HEK293 (cell line): ENCODE results near the gene KIF1A.

Experiments
- CTCF ChIA-PET: fragments of 350-600 bp; formaldehyde crosslinking; extraction: SDS; loops from one replicate; lab custom pipeline; 2021; ENCODE audit warnings: antibody characterized with exemption; lab: Yijun Ruan, JAX
- POLR2A ChIA-PET: fragments of 300-600 bp; formaldehyde crosslinking; extraction: SDS; loops from one replicate; lab custom pipeline; 2020; ENCODE audit warnings: antibody characterized with exemption, inconsistent platforms; lab: Yijun Ruan, JAX
- H3K27ac ChIP-seq: fragments of 200-500 bp; sonication (Bioruptor generic); 2 replicates; pipeline ENCODE4 v1.5.1; 2014; ENCODE audit warnings: low read depth, low read length, control low read depth, inconsistent platforms; ENCODE audit errors: extremely low read depth
- H3K36me3 ChIP-seq, 2 experiments: fragments of 200-500 bp in 1 of 2; sonication (Bioruptor generic) in 1 of 2; 1 replicate in 1 of 2; 2 replicates in 1 of 2; pipeline ENCODE4 v1.5.1; 2014 to 2017; ENCODE audit warnings: inconsistent platforms in 2 of 2, low read length in 2 of 2; ENCODE audit not compliant: control insufficient read depth in 2 of 2, insufficient read depth in 1 of 2
- H3K4me1 ChIP-seq: fragments of 200-500 bp; sonication (Bioruptor generic); 2 replicates; pipeline ENCODE4 v1.5.1; 2014; ENCODE audit warnings: mild to moderate bottlenecking, low read length, inconsistent platforms; ENCODE audit not compliant: control insufficient read depth, insufficient read depth
- H3K4me3 ChIP-seq: 2 replicates; pipeline ENCODE4 v1.5.1; 2011; ENCODE audit warnings: low read depth, mild to moderate bottlenecking, control low read depth, low read length, moderate library complexity
- H3K9me3 ChIP-seq: fragments of 200-500 bp; sonication (Bioruptor generic); 2 replicates; pipeline ENCODE4 v1.5.1; 2014; ENCODE audit warnings: low read depth, low read length, inconsistent platforms; ENCODE audit not compliant: control insufficient read depth, insufficient read depth
- FEZF1 ChIP-seq: fragments of 450-650 bp; formaldehyde crosslinking; IDR thresholded peaks from 2 replicates; pipeline ENCODE4 v1.5.1; 2016; ENCODE audit warnings: missing biosample characterization, missing genetic modification characterization
- MEIS1 ChIP-seq: sonication (generic); formaldehyde crosslinking; IDR thresholded peaks from 2 replicates; pipeline ENCODE4 v1.8.1; 2022; ENCODE audit warnings: missing genetic modification reagents, mild to moderate bottlenecking, borderline replicate concordance
- PBX3 ChIP-seq: sonication (generic); formaldehyde crosslinking; IDR thresholded peaks from 2 replicates; pipeline ENCODE4 v1.8.1; 2022; ENCODE audit warnings: mild to moderate bottlenecking, moderate library complexity, missing genetic modification reagents
- PRDM4 ChIP-seq: fragments of 450-650 bp; formaldehyde crosslinking; IDR thresholded peaks from 2 replicates; pipeline ENCODE4 v1.5.1; 2017; ENCODE audit warnings: missing biosample characterization, missing genetic modification characterization
- SETDB1 ChIP-seq: IDR thresholded peaks from one replicate; pipeline ENCODE4 v1.6.1; 2017; ENCODE audit warnings: mild to moderate bottlenecking, low read length, moderate library complexity, mixed read lengths; ENCODE audit not compliant: insufficient read length
- ZNF133 ChIP-seq: fragments of 450-650 bp; formaldehyde crosslinking; IDR thresholded peaks from 2 replicates; pipeline ENCODE4 v1.5.1; 2016; ENCODE audit warnings: missing biosample characterization, missing genetic modification characterization
- ZNF24 ChIP-seq: fragments of 450-650 bp; formaldehyde crosslinking; IDR thresholded peaks from 2 replicates; pipeline ENCODE4 v1.5.1; 2016; ENCODE audit warnings: missing biosample characterization, missing genetic modification characterization
- ZNF26 ChIP-seq: fragments of 450-650 bp; formaldehyde crosslinking; IDR thresholded peaks from 2 replicates; pipeline ENCODE4 v1.5.1; 2016; ENCODE audit warnings: missing biosample characterization, missing genetic modification characterization
- ZNF548 ChIP-seq: fragments of 450-650 bp; formaldehyde crosslinking; IDR thresholded peaks from 2 replicates; pipeline ENCODE4 v1.5.1; 2016; ENCODE audit warnings: missing biosample characterization, missing genetic modification characterization
- ZNF629 ChIP-seq: fragments of 450-650 bp; formaldehyde crosslinking; IDR thresholded peaks from 2 replicates; pipeline ENCODE4 v1.5.1; 2017; ENCODE audit warnings: missing biosample characterization, missing genetic modification characterization
- ZNF664 ChIP-seq: fragments of 450-650 bp; formaldehyde crosslinking; IDR thresholded peaks from 2 replicates; pipeline ENCODE4 v1.5.1; 2016; ENCODE audit warnings: missing biosample characterization, missing genetic modification characterization
- ZNF707 ChIP-seq: fragments of 450-650 bp; formaldehyde crosslinking; IDR thresholded peaks from 2 replicates; pipeline ENCODE4 v1.5.1; 2016; ENCODE audit warnings: missing biosample characterization, missing genetic modification characterization
- ZSCAN18 ChIP-seq: fragments of 450-650 bp; formaldehyde crosslinking; IDR thresholded peaks from 2 replicates; pipeline ENCODE4 v1.5.1; 2016; ENCODE audit warnings: missing biosample characterization, missing genetic modification characterization
- ZSCAN30 ChIP-seq: fragments of 450-650 bp; IDR thresholded peaks from 2 replicates; pipeline ENCODE4 v1.5.1; 2018; ENCODE audit warnings: missing biosample characterization, mild to moderate bottlenecking, missing genetic modification characterization, moderate library complexity
- TF ChIP-seq, protein P1 (sequence below): fragments of 450-650 bp; formaldehyde crosslinking; IDR thresholded peaks from 2 replicates; pipeline ENCODE4 v1.5.1; 2016; ENCODE audit warnings: missing biosample characterization, missing genetic modification characterization, borderline replicate concordance

The KIF1A gene

GRCh38 chr2:240728827-240729226 is 91.2 kb downstream of the KIF1A start:
- peak; percentile 92 for TF ChIP-seq ZNF664 (tag by site-specific recombination)
- no peak for TF ChIP-seq SETDB1
- H3K27ac ChIP-seq: no peak overlapping the region
- no peaks in the 10 kb centered on the region for H3K4me1 ChIP-seq
- H3K4me3 ChIP-seq: no peak overlapping the region
- H3K36me3 ChIP-seq: peaks cover 0 to 20% of the 10 kb centered on the region in 2 experiments; a peak in 2 of 3 replicates
- H3K9me3 ChIP-seq: no peaks in the 10 kb centered on the region
- POLR2A ChIA-PET: no interaction called here
- CTCF ChIA-PET: no interaction called here

DNA sequence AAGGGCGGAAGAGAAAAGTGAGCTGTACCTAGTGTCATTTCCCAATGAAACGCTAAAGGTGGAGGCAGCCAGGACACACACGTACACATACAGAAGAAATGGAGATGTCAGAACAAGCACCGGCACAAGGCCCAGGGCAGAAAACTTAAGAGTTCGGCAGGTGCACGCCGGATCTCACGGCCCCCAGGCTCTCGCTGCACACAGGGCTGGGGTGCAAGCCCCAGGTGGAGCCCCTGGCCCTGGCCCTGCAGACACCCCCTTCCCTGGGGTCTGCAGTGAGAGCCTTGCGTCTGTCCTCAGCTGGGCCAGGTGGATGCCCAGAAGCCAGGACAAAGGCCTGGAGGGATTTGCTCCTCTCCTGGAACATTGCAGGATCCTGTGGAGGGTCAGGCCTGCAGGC is 91.7 kb downstream of the KIF1A start:
- Histone ChIP-seq H3K27ac (no peak overlapping the region), H3K9me3 (no peaks in the 10 kb centered on the region), H3K4me3 (no peak overlapping the region), H3K4me1 (no peaks in the 10 kb centered on the region), H3K36me3 (peaks cover 0 to 20% of the 10 kb centered on the region in 2 experiments; a peak in 2 of 3 replicates)
- ChIA-PET CTCF (no interaction called here), POLR2A (no interaction called here)
- no peak for TF ChIP-seq ZNF24 (tag by site-specific recombination)
- TF ChIP-seq ZSCAN30 (tag by site-specific recombination): no peak
- no peak for TF ChIP-seq ZNF707 (tag by site-specific recombination)
- no peak for TF ChIP-seq ZNF26 (tag by site-specific recombination)
- TF ChIP-seq PRDM4: no peak
- TF ChIP-seq ZNF548 (tag by site-specific recombination): no peak
- TF ChIP-seq ZNF629 (tag by site-specific recombination): no peak
- TF ChIP-seq, protein P1, sequence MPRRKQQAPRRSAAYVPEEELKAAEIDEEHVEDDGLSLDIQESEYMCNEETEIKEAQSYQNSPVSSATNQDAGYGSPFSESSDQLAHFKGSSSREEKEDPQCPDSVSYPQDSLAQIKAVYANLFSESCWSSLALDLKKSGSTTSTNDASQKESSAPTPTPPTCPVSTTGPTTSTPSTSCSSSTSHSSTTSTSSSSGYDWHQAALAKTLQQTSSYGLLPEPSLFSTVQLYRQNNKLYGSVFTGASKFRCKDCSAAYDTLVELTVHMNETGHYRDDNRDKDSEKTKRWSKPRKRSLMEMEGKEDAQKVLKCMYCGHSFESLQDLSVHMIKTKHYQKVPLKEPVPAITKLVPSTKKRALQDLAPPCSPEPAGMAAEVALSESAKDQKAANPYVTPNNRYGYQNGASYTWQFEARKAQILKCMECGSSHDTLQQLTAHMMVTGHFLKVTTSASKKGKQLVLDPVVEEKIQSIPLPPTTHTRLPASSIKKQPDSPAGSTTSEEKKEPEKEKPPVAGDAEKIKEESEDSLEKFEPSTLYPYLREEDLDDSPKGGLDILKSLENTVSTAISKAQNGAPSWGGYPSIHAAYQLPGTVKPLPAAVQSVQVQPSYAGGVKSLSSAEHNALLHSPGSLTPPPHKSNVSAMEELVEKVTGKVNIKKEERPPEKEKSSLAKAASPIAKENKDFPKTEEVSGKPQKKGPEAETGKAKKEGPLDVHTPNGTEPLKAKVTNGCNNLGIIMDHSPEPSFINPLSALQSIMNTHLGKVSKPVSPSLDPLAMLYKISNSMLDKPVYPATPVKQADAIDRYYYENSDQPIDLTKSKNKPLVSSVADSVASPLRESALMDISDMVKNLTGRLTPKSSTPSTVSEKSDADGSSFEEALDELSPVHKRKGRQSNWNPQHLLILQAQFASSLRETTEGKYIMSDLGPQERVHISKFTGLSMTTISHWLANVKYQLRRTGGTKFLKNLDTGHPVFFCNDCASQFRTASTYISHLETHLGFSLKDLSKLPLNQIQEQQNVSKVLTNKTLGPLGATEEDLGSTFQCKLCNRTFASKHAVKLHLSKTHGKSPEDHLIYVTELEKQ (tag by site-specific recombination): no peak
- no peak for TF ChIP-seq MEIS1 (CRISPR knock-in tag)
- TF ChIP-seq ZSCAN18 (tag by site-specific recombination): no peak
- TF ChIP-seq PBX3 (CRISPR knock-in tag): no peak
- no peak for TF ChIP-seq ZNF133 (tag by site-specific recombination)
- no peak for TF ChIP-seq FEZF1
